Measurements from ENCODE around the gene CIDEC. TPM values are rescaled to one million over a fixed set of nuclear protein-coding genes. Genes with fewer than 3 reads are reported as not detected.

The CIDEC gene
- total and polyA plus RNA-seq, 9 of the 15 experiments (the other 6 are each of a cell fraction or from before 2014, with no cell fraction given) = not detected

DNA sequence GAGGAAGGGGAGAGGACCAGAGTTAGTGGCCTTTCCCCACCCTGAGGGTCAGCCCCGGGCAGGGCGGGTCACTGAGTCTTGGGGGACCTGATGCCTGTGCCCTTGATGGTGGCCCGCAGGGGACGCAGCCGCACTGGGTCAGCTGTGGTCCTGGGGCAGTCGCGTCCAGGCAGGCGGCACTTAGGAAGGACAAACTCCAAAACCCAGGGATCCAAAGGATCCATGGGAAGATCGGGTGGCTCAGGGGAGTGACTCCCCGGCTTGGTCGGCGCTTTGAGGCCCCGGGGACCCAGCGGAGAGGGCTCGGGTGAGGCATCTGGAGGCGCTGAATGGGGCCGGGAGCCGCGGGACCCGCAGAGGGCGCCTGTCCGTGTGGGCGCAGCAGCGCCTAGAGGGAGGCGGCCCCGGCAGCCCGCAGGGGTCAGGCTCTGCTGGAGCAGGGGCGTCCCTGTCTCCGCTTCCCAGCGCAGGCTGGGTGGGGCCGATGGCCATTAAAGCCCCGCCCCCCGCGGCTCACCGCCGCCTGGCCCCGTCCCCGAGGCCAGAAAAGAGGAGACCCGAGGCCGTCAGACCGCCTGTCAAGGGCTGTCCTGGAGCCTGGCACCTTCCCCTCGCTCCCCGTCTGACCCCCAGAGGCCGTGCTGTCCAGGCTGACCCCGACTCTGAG, 17.5 kb downstream of the CIDEC start (continued):
- TF ChIP-seq, protein P1, sequence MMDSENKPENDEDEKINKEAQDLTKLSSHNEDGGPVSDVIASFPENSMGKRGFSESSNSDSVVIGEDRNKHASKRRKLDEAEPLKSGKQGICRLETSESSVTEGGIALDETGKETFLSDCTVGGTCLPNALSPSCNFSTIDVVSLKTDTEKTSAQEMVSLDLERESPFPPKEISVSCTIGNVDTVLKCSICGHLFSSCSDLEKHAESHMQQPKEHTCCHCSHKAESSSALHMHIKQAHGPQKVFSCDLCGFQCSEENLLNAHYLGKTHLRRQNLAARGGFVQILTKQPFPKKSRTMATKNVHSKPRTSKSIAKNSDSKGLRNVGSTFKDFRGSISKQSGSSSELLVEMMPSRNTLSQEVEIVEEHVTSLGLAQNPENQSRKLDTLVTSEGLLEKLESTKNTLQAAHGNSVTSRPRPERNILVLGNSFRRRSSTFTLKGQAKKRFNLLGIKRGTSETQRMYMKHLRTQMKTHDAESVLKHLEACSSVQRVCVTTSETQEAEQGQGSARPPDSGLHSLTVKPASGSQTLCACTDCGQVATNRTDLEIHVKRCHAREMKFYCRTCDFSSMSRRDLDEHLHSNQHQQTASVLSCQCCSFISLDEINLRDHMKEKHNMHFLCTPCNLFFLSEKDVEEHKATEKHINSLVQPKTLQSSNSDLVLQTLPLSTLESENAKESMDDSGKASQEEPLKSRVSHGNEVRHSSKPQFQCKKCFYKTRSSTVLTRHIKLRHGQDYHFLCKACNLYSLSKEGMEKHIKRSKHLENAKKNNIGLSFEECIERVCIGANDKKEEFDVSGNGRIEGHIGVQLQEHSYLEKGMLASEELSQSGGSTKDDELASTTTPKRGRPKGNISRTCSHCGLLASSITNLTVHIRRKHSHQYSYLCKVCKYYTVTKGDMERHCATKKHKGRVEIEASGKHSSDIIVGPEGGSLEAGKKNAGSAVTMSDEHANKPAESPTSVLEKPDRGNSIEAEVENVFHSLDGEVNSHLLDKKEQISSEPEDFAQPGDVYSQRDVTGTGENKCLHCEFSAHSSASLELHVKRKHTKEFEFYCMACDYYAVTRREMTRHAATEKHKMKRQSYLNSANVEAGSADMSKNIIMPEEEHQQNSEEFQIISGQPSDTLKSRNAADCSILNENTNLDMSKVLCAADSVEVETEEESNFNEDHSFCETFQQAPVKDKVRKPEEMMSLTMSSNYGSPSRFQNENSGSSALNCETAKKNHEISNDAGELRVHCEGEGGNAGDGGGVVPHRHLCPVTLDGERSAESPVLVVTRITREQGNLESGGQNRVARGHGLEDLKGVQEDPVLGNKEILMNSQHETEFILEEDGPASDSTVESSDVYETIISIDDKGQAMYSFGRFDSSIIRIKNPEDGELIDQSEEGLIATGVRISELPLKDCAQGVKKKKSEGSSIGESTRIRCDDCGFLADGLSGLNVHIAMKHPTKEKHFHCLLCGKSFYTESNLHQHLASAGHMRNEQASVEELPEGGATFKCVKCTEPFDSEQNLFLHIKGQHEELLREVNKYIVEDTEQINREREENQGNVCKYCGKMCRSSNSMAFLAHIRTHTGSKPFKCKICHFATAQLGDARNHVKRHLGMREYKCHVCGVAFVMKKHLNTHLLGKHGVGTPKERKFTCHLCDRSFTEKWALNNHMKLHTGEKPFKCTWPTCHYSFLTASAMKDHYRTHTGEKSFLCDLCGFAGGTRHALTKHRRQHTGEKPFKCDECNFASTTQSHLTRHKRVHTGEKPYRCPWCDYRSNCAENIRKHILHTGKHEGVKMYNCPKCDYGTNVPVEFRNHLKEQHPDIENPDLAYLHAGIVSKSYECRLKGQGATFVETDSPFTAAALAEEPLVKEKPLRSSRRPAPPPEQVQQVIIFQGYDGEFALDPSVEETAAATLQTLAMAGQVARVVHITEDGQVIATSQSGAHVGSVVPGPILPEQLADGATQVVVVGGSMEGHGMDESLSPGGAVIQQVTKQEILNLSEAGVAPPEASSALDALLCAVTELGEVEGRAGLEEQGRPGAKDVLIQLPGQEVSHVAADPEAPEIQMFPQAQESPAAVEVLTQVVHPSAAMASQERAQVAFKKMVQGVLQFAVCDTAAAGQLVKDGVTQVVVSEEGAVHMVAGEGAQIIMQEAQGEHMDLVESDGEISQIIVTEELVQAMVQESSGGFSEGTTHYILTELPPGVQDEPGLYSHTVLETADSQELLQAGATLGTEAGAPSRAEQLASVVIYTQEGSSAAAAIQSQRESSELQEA (IDR thresholded peaks at IDR 0.05; ENCODE audit: low read depth) = peak; percentile 54; the same call in 1 of the 2 replicates
- TF ChIP-seq HSF4 (CRISPR knock-in tag; IDR thresholded peaks at IDR 0.05; ENCODE audit: borderline replicate concordance) (no peak), WHSC1 (IDR thresholded peaks at IDR 0.05; ENCODE audit: low read length) (no peak), ZNF184 (CRISPR knock-in tag; IDR thresholded peaks at IDR 0.05) (no peak), ZFP30 (CRISPR knock-in tag; IDR thresholded peaks at IDR 0.05; ENCODE audit: borderline replicate concordance) (no peak), CHD2 (IDR thresholded peaks at IDR 0.05; ENCODE audit: low read depth, low read length) (no peak), ZNF24 (IDR thresholded peaks at IDR 0.05) (peak; percentile 55; the same call in 1 of the 2 replicates), TEAD1 (CRISPR knock-in tag; IDR thresholded peaks at IDR 0.05) (peak in 1 of 2 experiments; percentile 68; a peak in 1 of 4 replicates), PYGO2 (tag; IDR thresholded peaks at IDR 0.05) (no peak), ASH1L (IDR thresholded peaks at IDR 0.05; ENCODE audit: borderline replicate concordance, low read depth, partially characterized antibody) (no peak), PHB2 (IDR thresholded peaks at IDR 0.05; ENCODE audit: low read depth) (no peak), TCF7L2 (IDR thresholded peaks at IDR 0.05; ENCODE audit: low read depth, low read length) (no peak), ZFP1 (CRISPR knock-in tag; IDR thresholded peaks at IDR 0.05) (no peak), EP400 (IDR thresholded peaks at IDR 0.05) (peak; percentile 64), LARP7 (IDR thresholded peaks at IDR 0.05) (peak; percentile 57; the same call in 1 of the 2 replicates), BMI1 (IDR thresholded peaks at IDR 0.05; ENCODE audit: low read length) (no peak), CEBPB (tag; IDR thresholded peaks at IDR 0.05) (no peak), TEAD2 (tag; IDR thresholded peaks at IDR 0.05) (no peak), RFX5 (IDR thresholded peaks at IDR 0.05; ENCODE audit: low read depth, low read length) (no peak), POLR2A (conservative IDR thresholded peaks at IDR 0.05) (peak; percentile 77), RBM17 (IDR thresholded peaks at IDR 0.05; ENCODE audit: borderline replicate concordance, low read depth, low read length) (no peak)
- TF ChIP-seq, protein P2, sequence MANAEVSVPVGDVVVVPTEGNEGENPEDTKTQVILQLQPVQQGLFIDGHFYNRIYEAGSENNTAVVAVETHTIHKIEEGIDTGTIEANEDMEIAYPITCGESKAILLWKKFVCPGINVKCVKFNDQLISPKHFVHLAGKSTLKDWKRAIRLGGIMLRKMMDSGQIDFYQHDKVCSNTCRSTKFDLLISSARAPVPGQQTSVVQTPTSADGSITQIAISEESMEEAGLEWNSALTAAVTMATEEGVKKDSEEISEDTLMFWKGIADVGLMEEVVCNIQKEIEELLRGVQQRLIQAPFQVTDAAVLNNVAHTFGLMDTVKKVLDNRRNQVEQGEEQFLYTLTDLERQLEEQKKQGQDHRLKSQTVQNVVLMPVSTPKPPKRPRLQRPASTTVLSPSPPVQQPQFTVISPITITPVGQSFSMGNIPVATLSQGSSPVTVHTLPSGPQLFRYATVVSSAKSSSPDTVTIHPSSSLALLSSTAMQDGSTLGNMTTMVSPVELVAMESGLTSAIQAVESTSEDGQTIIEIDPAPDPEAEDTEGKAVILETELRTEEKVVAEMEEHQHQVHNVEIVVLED (CRISPR knock-in tag; IDR thresholded peaks at IDR 0.05) = 0 out of 2 replicates have a peak, but pooled peaks have one; percentile 32
